ENCODE measurements around the gene AGPAT1. TPM values are rescaled to one million over a fixed set of nuclear protein-coding genes. Genes with fewer than 3 reads are reported as not detected.
A peak's percentile ranks its signal among the peaks of the same experiment; 100 is the strongest.

AGPAT1 gene
- total and polyA plus RNA-seq, 2 experiments from 2014 or later, result 39.8 to 82.1 TPM

GRCh38 chr6:32163559-32164258 is 12.2 kb downstream of the AGPAT1 start:
- DNase-seq (ENCODE audit: low spot score) (no peak), ATAC-seq (no peak)
- no peaks in the 10 kb centered on the region for H3K79me2 ChIP-seq (replicated peaks; ENCODE audit: insufficient read depth)
- H3F3A ChIP-seq (replicated peaks; ENCODE audit: low read depth), result peaks cover 12% of the 10 kb centered on the region
- H3K4me3 ChIP-seq, result no peak overlapping the region
- TF ChIP-seq ZNF114 (CRISPR knock-in tag; IDR thresholded peaks at IDR 0.05) (no peak), CREB1 (CRISPR knock-in tag; IDR thresholded peaks at IDR 0.05; ENCODE audit: low read depth) (no peak), JUNB (IDR thresholded peaks at IDR 0.05; ENCODE audit: unreplicated experiment) (no peak), POLR2AphosphoS5 (IDR thresholded peaks at IDR 0.05; ENCODE audit: low read depth) (no peak), EZH2phosphoT487 (IDR thresholded peaks at IDR 0.05; ENCODE audit: unreplicated experiment) (no peak), ETS1 (IDR thresholded peaks at IDR 0.05) (no peak), CTCF (conservative IDR thresholded peaks at IDR 0.05; ENCODE audit: low read depth in 2 of 2) (no peak), NANOG (IDR thresholded peaks at IDR 0.05; ENCODE audit: borderline replicate concordance) (no peak), EZH2 (IDR thresholded peaks at IDR 0.05; ENCODE audit: low read depth, unreplicated experiment) (no peak), STAT1 (IDR thresholded peaks at IDR 0.05; ENCODE audit: unreplicated experiment) (no peak), ZNF331 (CRISPR knock-in tag; IDR thresholded peaks at IDR 0.05; ENCODE audit: low read depth) (no peak), ZNF462 (CRISPR knock-in tag; IDR thresholded peaks at IDR 0.05) (no peak), REST (IDR thresholded peaks at IDR 0.05; ENCODE audit: unreplicated experiment) (no peak)
- Mint-ChIP-seq H3K4me3 (no peak overlapping the region), H3K27ac (peak overlapping the region; percentile 65), H3K36me3 (ENCODE audit: low read depth) (peaks cover 55% of the 10 kb centered on the region), H3K27me3 (ENCODE audit: insufficient read depth, low read depth, poor library complexity) (peaks cover 7% of the 10 kb centered on the region), H3K9me3 (no peaks in the 10 kb centered on the region), H3K4me1 (peaks cover 23% of the 10 kb centered on the region)
- H2AFZ ChIP-seq, result no peak overlapping the region
- peaks cover 4% of the 10 kb centered on the region; the same call in 1 of the 2 replicates for H3K36me3 ChIP-seq (ENCODE audit: insufficient read depth)
- H3K27ac ChIP-seq (ENCODE audit: low read depth), result no peak overlapping the region
- H3K4me1 ChIP-seq (ENCODE audit: insufficient read depth), result peaks cover 12% of the 10 kb centered on the region
- no peak overlapping the region for H3K4me2 ChIP-seq
- H3K27me3 ChIP-seq (ENCODE audit: insufficient read depth), result no peaks in the 10 kb centered on the region
- H3K9me2 ChIP-seq (ENCODE audit: insufficient read depth), result no peaks in the 10 kb centered on the region
- H4K20me1 ChIP-seq (replicated peaks; ENCODE audit: insufficient read depth), result no peaks in the 10 kb centered on the region; the same call in 1 of the 2 replicates

Measured in GM23338 (cell line).